Activated T-helper 1 cell treated with anti-CD3 and anti-CD28 coated beads, Interleukin-12 subunit alpha, Interleukin-12 subunit beta, Interleukin-2, Interleukin-4 antibody, amounts not matched to agents 30 ng/mL and 10 ng/mL and 1 ng/mL, durations not matched to agents 14 hours and 24 hours and 36 hours (primary cell): ENCODE measurements around the gene NTN1. TPM values are rescaled to one million over a fixed set of nuclear protein-coding genes. Genes with fewer than 3 reads are reported as not detected.

Source experiments
- DNase-seq: peaks from one replicate; pipeline ENCODE4 v3.0.0; 2021; ENCODE audit warnings: low spot score
- H3K27ac Mint-ChIP-seq: one replicate; pipeline ENCODE4 v1.8.0; 2021; ENCODE audit warnings: mild to moderate bottlenecking, mixed read lengths
- H3K27me3 Mint-ChIP-seq: one replicate; pipeline ENCODE4 v1.8.0; 2022; ENCODE audit warnings: mild to moderate bottlenecking, moderate library complexity, mixed read lengths; ENCODE audit not compliant: insufficient read depth
- H3K36me3 Mint-ChIP-seq: one replicate; pipeline ENCODE4 v1.8.0; 2021; ENCODE audit warnings: low read depth, mixed read lengths
- H3K4me1 Mint-ChIP-seq: one replicate; pipeline ENCODE4 v1.8.0; 2021; ENCODE audit warnings: low read depth, mixed read lengths
- H3K4me3 Mint-ChIP-seq: one replicate; pipeline ENCODE4 v1.8.0; 2021; ENCODE audit warnings: mild to moderate bottlenecking, moderate library complexity, mixed read lengths
- H3K9me3 Mint-ChIP-seq: one replicate; pipeline ENCODE4 v1.8.0; 2021; ENCODE audit warnings: mixed read lengths
- intact Hi-C: fragments of 100-400 bp; cut with micrococcal nuclease; formaldehyde crosslinking; loops from one replicate; pipeline ENCODE4 v1.15.1; 2024
- total RNA-seq: library from RNA; stranded (reverse); gene quantifications from 2 replicates; pipeline ENCODE4 v1.2.3, GENCODE V29; 2022

The NTN1 gene
- total RNA-seq, 1 donor from 2014 or later: 0.34 TPM

GRCh38 chr17:9212376-9213302, 191.3 kb downstream of the NTN1 start:
- Mint-ChIP-seq H3K36me3 (no peaks in the 10 kb centered on the region), H3K27me3 (peaks cover 4% of the 10 kb centered on the region), H3K9me3 (peaks cover 19% of the 10 kb centered on the region), H3K27ac (no peak overlapping the region), H3K4me1 (no peaks in the 10 kb centered on the region), H3K4me3 (no peak overlapping the region)
- intact Hi-C loops: no loop called here
- no peak for DNase-seq

DNA sequence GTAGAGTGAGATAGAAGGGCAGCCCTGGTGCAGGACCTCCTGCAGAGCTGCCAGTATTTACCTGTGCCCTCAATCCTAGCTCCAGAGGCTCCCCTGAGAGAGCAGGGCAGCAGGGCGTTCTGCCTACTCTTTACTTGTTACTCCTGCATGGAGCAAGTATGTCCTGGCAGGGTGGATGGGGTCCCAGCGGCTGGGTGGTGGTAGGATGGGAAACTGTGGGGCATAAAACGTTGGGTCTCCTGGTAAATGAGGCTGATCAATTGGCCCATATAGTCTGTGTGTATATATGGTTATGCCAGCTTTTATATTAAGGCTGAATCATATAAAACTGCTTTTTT, 192.0 kb downstream of the NTN1 start:
- no peaks in the 10 kb centered on the region for H3K4me1 Mint-ChIP-seq
- H3K36me3 Mint-ChIP-seq: no peaks in the 10 kb centered on the region
- peaks cover 4% of the 10 kb centered on the region for H3K27me3 Mint-ChIP-seq
- H3K9me3 Mint-ChIP-seq: peaks cover 19% of the 10 kb centered on the region
- intact Hi-C loops: no loop called here
- no peak overlapping the region for H3K27ac Mint-ChIP-seq
- DNase-seq: no peak
- no peak overlapping the region for H3K4me3 Mint-ChIP-seq

- Mint-ChIP-seq H3K4me1 (no peaks in the 10 kb centered on the region), H3K9me3 (peaks cover 19% of the 10 kb centered on the region), H3K36me3 (no peaks in the 10 kb centered on the region), H3K27ac (no peak overlapping the region), H3K27me3 (no peaks in the 10 kb centered on the region), H3K4me3 (no peak overlapping the region)
- DNase-seq: no peak
- intact Hi-C loops: no loop called here
Measured at GRCh38 chr17:9215465-9215864, 194.2 kb downstream of the NTN1 start.

- Mint-ChIP-seq H3K4me1 (no peaks in the 10 kb centered on the region), H3K4me3 (no peak overlapping the region), H3K27ac (no peak overlapping the region), H3K36me3 (no peaks in the 10 kb centered on the region), H3K27me3 (no peaks in the 10 kb centered on the region), H3K9me3 (peaks cover 19% of the 10 kb centered on the region)
- no peak for DNase-seq
- intact Hi-C loops: no loop called here
Measured at GRCh38 chr17:9217151-9218056, 196.1 kb downstream of the NTN1 start.

- Mint-ChIP-seq H3K4me3 (no peak overlapping the region), H3K36me3 (no peaks in the 10 kb centered on the region), H3K9me3 (peaks cover 19% of the 10 kb centered on the region), H3K27me3 (no peaks in the 10 kb centered on the region), H3K4me1 (no peaks in the 10 kb centered on the region), H3K27ac (no peak overlapping the region)
- no peak for DNase-seq
- intact Hi-C loops: no loop called here
Measured at GRCh38 chr17:9218064-9218635, 196.8 kb downstream of the NTN1 start.

- H3K4me1 Mint-ChIP-seq: no peaks in the 10 kb centered on the region
- H3K36me3 Mint-ChIP-seq: no peaks in the 10 kb centered on the region
- H3K4me3 Mint-ChIP-seq: no peak overlapping the region
- H3K27ac Mint-ChIP-seq: no peak overlapping the region
- peaks cover 19% of the 10 kb centered on the region for H3K9me3 Mint-ChIP-seq
- no peaks in the 10 kb centered on the region for H3K27me3 Mint-ChIP-seq
- DNase-seq: no peak
- intact Hi-C loops: no loop called here
Measured at GRCh38 chr17:9218911-9219310, 197.6 kb downstream of the NTN1 start.

DNA sequence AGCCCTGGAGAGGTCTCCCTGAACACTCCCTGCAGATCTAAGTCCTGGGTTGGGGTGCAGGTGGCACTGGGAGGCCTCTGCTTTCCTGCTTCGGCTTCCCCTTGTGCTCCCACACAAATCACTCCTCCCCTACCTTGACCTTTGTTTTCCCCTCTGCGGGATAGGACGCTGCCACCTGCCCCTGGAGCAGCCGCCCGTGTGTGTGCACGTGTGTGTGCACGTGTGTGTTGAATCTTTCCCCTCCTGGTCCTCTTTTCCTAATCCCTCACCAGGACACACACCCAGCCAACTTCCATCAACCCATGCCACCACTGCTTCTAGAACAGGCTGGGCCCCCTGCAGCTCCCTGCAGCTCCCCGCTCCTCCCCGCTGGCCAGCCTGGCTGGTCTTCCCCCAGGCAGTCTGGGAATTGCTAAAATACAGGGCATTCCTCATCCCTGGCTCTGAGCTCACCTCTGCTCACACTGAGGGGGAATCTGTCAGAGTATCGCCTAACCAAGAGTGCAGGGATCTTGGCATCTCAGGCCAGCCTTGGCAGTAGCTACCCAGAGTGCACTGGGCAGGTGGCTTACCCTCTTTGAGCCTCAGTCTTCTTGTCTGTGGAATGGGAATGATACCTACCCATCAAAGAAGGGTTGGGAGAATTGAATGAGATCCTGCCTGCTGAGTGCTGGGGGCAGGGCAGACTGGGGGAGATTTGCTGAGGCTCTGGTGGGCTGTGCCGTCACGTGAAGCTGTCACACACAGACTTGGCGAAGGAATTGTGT, 198.5 kb downstream of the NTN1 start:
- no peaks in the 10 kb centered on the region for H3K4me1 Mint-ChIP-seq

GRCh38 chr17:9220398-9221146, 199.3 kb downstream of the NTN1 start:
- Mint-ChIP-seq H3K27me3 (no peaks in the 10 kb centered on the region), H3K4me3 (no peak overlapping the region), H3K27ac (no peak overlapping the region), H3K36me3 (no peaks in the 10 kb centered on the region), H3K4me1 (no peaks in the 10 kb centered on the region), H3K9me3 (peaks cover 14% of the 10 kb centered on the region)
- no peak for DNase-seq
- intact Hi-C loops: no loop called here

More for the DNA sequence above, 198.5 kb downstream of the NTN1 start:
- intact Hi-C loops: no loop called here
- no peaks in the 10 kb centered on the region for H3K27me3 Mint-ChIP-seq
- no peak overlapping the region for H3K27ac Mint-ChIP-seq
- H3K4me3 Mint-ChIP-seq: no peak overlapping the region
- no peaks in the 10 kb centered on the region for H3K36me3 Mint-ChIP-seq
- DNase-seq: no peak
- peaks cover 19% of the 10 kb centered on the region for H3K9me3 Mint-ChIP-seq

DNA sequence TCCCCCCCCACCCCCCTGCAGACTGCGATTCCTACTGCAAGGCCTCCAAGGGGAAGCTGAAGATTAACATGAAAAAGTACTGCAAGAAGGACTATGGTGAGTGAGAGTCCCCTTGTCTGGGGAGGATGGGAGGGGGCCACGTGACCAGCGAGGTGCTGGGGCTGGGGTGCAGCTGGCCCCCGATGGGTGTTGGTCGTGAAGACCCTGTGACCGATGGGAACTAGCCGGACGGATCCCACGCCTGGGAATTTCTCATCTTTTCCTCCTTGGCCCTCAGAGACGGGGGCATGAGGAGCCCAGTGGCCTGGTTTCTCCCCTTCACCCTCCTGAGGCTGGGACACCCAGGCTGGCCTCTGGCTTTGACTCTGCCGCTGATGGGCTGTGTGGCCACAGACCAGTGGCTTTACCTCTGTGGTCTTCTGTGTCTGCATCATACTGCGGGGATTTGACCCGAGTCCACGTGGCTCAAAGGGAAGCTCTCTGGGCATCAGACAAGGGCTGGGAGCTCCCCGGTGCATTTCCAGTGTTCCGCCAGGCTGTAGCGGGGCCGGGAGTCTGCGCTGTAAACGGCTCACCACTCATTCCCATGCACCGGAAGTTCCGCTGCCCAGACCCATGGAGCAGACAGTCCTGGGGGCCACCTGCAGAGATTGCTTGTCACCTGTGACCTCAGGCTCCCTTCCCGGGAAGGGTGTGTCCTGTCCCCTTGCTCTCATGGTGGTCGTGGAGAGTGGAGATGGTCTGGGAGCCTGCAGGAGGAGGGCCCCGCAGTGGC, 200.0 kb downstream of the NTN1 start:
- DNase-seq: no peak
- H3K36me3 Mint-ChIP-seq: no peaks in the 10 kb centered on the region
- H3K27ac Mint-ChIP-seq: no peak overlapping the region
- H3K4me3 Mint-ChIP-seq: no peak overlapping the region
- intact Hi-C loops: no loop called here
- H3K27me3 Mint-ChIP-seq: no peaks in the 10 kb centered on the region
- H3K4me1 Mint-ChIP-seq: no peaks in the 10 kb centered on the region
- H3K9me3 Mint-ChIP-seq: peaks cover 7% of the 10 kb centered on the region

DNA sequence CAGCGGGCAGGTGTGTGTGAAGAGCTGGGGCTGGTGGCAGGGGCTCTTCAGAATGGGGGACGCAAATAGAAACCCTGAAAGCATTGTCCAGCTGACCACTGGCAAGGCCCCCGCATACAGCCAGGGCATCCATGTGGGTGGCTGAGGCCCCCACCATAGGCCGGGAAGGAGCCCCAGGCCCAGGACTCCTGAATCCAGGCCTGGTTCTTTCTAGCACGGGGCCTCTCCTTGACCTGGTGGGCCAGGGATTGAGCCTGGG, 200.5 kb downstream of the NTN1 start:
- no peak overlapping the region for H3K4me3 Mint-ChIP-seq
- no peak for DNase-seq
- no peaks in the 10 kb centered on the region for H3K27me3 Mint-ChIP-seq
- no peaks in the 10 kb centered on the region for H3K4me1 Mint-ChIP-seq
- intact Hi-C loops: no loop called here
- peaks cover 4% of the 10 kb centered on the region for H3K9me3 Mint-ChIP-seq
- no peak overlapping the region for H3K27ac Mint-ChIP-seq
- no peaks in the 10 kb centered on the region for H3K36me3 Mint-ChIP-seq

DNA sequence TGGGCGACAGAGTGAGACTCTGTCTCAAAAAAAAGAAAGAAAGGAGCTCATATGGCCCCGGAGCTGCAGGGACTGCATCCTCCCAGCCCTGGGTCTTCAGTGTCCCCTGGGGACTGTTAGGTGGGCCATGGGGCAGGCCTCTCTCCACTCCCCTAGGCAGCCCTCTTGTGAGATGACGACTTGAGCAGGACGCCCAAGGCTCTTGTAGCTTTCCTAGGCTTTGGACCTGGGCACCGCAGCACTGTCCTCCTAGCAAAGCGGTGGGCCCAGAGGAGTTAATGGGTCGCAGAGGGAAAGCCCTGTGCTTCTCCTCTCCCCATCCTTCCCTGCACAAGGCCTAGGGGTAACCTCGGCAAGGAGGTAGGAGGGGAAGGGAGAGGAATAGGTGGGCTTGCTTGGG, 202.2 kb downstream of the NTN1 start:
- intact Hi-C loops: no loop called here
- Mint-ChIP-seq H3K36me3 (no peaks in the 10 kb centered on the region), H3K4me3 (no peak overlapping the region), H3K27me3 (no peaks in the 10 kb centered on the region), H3K27ac (no peak overlapping the region), H3K4me1 (no peaks in the 10 kb centered on the region), H3K9me3 (no peaks in the 10 kb centered on the region)
- DNase-seq: no peak
